NT2/D1 (cell line): ENCODE data around the gene GAK.

Experiments used
- SUZ12 ChIP-seq: IDR thresholded peaks from 2 replicates; pipeline ENCODE4 v1.6.1; 2011; ENCODE audit not compliant: insufficient read length, insufficient read depth; ENCODE audit errors: extremely low read depth
- YY1 ChIP-seq: IDR thresholded peaks from 2 replicates; pipeline ENCODE4 v1.6.1; 2011; ENCODE audit not compliant: insufficient read length, insufficient read depth
- ZNF274 ChIP-seq: IDR thresholded peaks from 2 replicates; pipeline ENCODE4 v1.6.1; 2011; ENCODE audit warnings: mild to moderate bottlenecking, low read depth, low read length

DNA sequence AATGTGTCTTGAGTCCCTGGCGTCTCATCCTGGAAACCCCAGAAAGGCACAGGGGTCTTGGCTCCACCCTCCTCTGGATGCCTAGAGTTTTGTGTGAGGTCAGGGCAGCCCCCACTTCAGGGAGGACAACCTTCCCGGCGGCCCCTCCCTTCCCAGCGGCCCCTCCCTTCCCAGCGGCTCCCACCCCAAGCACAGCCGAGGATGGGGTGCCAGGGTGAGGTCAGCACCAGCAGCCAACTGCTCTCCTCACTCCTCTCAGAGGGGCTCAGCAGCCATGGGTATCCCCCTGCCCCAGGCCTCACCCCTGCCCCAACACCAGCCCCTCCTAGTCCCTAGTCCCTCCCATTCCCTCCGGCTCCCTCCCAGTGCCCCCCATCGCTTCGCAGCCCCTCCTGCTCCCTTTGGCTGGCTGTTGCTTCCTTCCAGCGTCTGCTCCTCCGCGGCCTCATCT lies 23.8 kb upstream of the GAK start:
- TF ChIP-seq SUZ12: no peak
- no peak for TF ChIP-seq ZNF274
- TF ChIP-seq YY1: no peak
